Measurements from ENCODE around the gene CATSPERZ. TPM values are rescaled to one million over a fixed set of nuclear protein-coding genes. Genes with fewer than 3 reads are reported as not detected.

CATSPERZ gene
- total and polyA plus RNA-seq, 2 donors (not counting 3 experiments of a cell fraction or from before 2014, with no cell fraction given) = 0.11 TPM; not detected in 1

DNA sequence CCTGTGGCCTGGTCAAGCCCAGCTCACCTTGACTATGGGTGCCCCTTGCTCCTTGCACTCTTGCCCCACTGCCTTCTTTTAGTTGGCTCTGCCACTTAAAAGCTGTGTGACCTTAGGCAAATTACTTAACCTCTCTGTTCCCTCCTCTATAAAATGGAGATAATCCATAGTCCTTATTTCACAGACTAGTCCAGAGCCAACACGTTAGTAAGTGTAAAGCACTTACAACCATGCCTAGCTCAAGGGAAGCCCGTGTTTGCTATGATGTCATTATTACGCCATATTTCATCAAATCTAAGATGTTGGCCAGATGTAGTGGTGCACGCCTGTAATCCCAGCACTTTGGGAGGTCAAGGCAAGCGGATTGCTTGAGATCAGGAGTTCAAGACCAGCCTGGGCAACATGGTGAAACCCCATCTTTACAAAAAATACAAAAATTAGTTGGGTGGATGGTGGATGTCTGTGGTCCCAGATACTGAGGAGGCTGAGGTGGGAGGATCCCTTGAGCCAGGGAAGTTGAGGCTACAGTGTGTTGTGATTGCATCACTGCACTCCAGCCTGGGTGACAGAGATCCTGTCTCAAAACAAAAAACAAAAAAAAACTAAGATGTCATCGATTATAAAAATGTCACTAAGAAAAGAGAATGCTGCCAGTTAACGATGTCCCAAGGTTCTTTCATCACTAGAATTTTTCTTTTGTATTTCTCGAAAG is 37.5 kb downstream of the CATSPERZ start:
- Histone ChIP-seq H3K9me3 (replicated peaks; ENCODE audit: control insufficient read depth, insufficient read depth, low read length) (no peaks in the 10 kb centered on the region), H3K9ac (replicated peaks; ENCODE audit: extremely low read depth, insufficient read depth, low read length) (no peak overlapping the region), H3K9me1 (replicated peaks; ENCODE audit: control insufficient read depth, extremely low read depth, insufficient read depth, low read length) (no peaks in the 10 kb centered on the region), H3K79me2 (ENCODE audit: control insufficient read depth, insufficient read depth, low read length) (no peaks in the 10 kb centered on the region), H3K4me3 (replicated peaks in 1 of 3; ENCODE audit: insufficient read depth in 1 of 3, low read depth in 1 of 3, low read length in 3 of 3) (no peak overlapping the region), H3K4me2 (ENCODE audit: insufficient read depth, low read length) (no peak overlapping the region), H2AFZ (ENCODE audit: low read depth, low read length) (no peak overlapping the region), H3K4me1 (ENCODE audit: control insufficient read depth, extremely low read depth, insufficient read depth, low read length) (no peaks in the 10 kb centered on the region), H3K27me3 (ENCODE audit: control insufficient read depth in 2 of 2, insufficient read depth in 2 of 2, low read length in 2 of 2) (no peaks in the 10 kb centered on the region), H3K27ac (ENCODE audit: insufficient read depth, low read depth, low read length) (no peak overlapping the region), H3K36me3 (ENCODE audit: control insufficient read depth in 2 of 2, extremely low read depth in 1 of 2, insufficient read depth in 2 of 2, low read length in 2 of 2) (no peaks in the 10 kb centered on the region), H4K20me1 (replicated peaks; ENCODE audit: control insufficient read depth, extremely low read depth, insufficient read depth, low read length) (no peaks in the 10 kb centered on the region)
- intact Hi-C loops (cut with micrococcal nuclease) (no loop called here), dilution Hi-C loops (cut with MboI; ENCODE audit: extremely low pct_ligation_motif_present, low sequenced_read_pairs) (no loop called here)
- DNase-seq (ENCODE audit: low read depth, low spot score) = no peak
- TF ChIP-seq, protein P1, sequence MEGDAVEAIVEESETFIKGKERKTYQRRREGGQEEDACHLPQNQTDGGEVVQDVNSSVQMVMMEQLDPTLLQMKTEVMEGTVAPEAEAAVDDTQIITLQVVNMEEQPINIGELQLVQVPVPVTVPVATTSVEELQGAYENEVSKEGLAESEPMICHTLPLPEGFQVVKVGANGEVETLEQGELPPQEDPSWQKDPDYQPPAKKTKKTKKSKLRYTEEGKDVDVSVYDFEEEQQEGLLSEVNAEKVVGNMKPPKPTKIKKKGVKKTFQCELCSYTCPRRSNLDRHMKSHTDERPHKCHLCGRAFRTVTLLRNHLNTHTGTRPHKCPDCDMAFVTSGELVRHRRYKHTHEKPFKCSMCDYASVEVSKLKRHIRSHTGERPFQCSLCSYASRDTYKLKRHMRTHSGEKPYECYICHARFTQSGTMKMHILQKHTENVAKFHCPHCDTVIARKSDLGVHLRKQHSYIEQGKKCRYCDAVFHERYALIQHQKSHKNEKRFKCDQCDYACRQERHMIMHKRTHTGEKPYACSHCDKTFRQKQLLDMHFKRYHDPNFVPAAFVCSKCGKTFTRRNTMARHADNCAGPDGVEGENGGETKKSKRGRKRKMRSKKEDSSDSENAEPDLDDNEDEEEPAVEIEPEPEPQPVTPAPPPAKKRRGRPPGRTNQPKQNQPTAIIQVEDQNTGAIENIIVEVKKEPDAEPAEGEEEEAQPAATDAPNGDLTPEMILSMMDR (IDR thresholded peaks at IDR 0.05; ENCODE audit: extremely low read depth in 1 of 2, insufficient read depth in 1 of 2, low read depth in 1 of 2, low read length in 2 of 2) = no peak
- TF ChIP-seq MYC (IDR thresholded peaks at IDR 0.05; ENCODE audit: low read depth, low read length) (no peak), JUN (IDR thresholded peaks at IDR 0.05; ENCODE audit: borderline replicate concordance, insufficient read depth, insufficient read length, low read depth) (no peak), POLR2A (IDR thresholded peaks at IDR 0.05; ENCODE audit: low read depth, low read length) (no peak), EZH2 (IDR thresholded peaks at IDR 0.05; ENCODE audit: borderline replicate concordance, low read depth, low read length, severe bottlenecking) (no peak), POLR2AphosphoS5 (IDR thresholded peaks at IDR 0.05; ENCODE audit: insufficient read depth, low read depth, low read length) (no peak), FOS (IDR thresholded peaks at IDR 0.05; ENCODE audit: borderline replicate concordance, insufficient read depth, low read length) (no peak), GATA2 (IDR thresholded peaks at IDR 0.05; ENCODE audit: insufficient read depth, insufficient read length, low read depth, low read length) (no peak)
- TF ChIP-seq, protein P2, sequence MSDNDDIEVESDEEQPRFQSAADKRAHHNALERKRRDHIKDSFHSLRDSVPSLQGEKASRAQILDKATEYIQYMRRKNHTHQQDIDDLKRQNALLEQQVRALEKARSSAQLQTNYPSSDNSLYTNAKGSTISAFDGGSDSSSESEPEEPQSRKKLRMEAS (IDR thresholded peaks at IDR 0.05; ENCODE audit: insufficient read depth, insufficient read length) = no peak
- POLR2A ChIA-PET = no interaction called here
- FAIRE-seq = peak; percentile 12
- BruUV-seq (replicated peaks) = no TSS peak
- CTCF ChIA-PET = interaction anchor here (1.0 to 1.8 kb wide), 2 partner anchors 17 to 20 kb away, joined by 4 read pairs; partner anchors contain the start of gene TRMT112

All from endothelial cell of umbilical vein (primary cell).